Measurements from ENCODE around the gene DOK4. TPM values are rescaled to one million over a fixed set of nuclear protein-coding genes. Genes with fewer than 3 reads are reported as not detected.

DOK4 gene
- total RNA-seq, 1 donor from 2014 or later = 8.4 TPM

DNA sequence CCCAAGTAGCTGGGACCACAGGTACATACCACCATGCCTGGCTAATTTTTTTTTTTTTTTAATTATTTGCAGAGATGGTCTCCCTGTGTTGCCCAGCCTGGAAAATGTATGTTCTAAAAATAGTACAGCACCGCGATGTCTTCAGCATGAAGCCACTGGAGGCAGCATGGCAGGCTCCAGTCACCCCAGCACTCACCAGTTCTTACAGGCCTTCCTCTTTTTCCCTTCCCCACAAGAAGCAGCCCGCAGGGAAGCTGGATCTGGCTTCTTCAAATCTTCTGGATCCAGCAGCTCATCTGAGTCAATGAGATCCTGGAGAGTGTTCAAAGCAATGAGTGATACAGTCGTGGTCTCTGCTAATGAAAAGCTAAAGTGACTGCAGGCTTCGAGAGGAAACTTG lies 55.3 kb downstream of the DOK4 start:
- ATAC-seq = no peak
- DNase-seq (ENCODE audit: missing footprints) = no peak
- intact Hi-C loops (cut with DNase I) = no loop called here

DNA sequence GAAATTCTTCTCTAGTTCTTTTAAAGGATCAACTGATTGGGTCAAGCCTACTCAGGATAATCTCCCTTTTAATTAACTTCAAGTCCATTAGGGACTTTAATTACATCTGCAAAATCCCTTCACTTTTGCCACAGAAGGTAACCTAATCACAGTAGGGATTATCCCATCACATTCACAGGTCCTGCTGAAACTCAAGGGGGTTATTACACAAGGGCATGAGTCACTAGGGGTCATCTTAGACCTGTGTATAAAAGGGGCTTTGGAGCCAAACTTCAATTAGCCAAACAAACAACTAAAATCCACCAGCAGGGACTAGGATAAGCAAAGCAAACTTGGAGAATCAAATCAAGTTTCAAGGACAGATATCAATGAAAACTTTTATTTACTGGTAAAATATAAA lies 58.5 kb downstream of the DOK4 start:
- intact Hi-C loops (cut with DNase I) = no loop called here
- DNase-seq (ENCODE audit: missing footprints) (no peak), ATAC-seq (no peak)

GRCh38 chr16:57427307-57427706 lies 59.0 kb downstream of the DOK4 start:
- DNase-seq (ENCODE audit: missing footprints) (no peak), ATAC-seq (no peak)
- intact Hi-C loops (cut with DNase I) = no loop called here

- intact Hi-C loops (cut with DNase I) = no loop called here
- ATAC-seq (no peak), DNase-seq (ENCODE audit: missing footprints) (no peak)
Measured at GRCh38 chr16:57426356-57426755, 59.9 kb downstream of the DOK4 start.

DNA sequence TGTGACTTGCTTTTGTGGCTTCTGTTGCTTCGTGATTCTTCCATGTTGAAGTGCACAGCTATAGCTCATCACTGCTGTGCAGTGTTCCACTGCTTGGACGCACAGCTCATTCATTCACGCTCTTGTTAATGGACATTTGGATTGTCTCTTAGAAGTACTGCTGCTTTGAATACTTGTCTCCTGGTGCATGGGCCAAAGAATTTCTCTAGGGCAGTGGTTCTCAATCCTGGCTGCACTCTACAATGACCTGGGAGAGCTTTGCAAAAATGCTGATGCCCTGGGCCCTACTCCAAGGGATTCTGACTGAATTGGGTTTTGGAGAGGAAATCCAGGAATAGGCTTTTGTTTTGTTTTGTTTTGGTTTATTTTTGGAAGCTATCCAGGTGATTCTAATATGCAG lies 61.7 kb downstream of the DOK4 start:
- ATAC-seq = peak; percentile 76
- intact Hi-C loops (cut with DNase I) = no loop called here
- DNase-seq (ENCODE audit: missing footprints) = no peak

- intact Hi-C loops (cut with DNase I) = no loop called here
- ATAC-seq = no peak
- no peak for DNase-seq (ENCODE audit: missing footprints)
Measured at GRCh38 chr16:57423152-57423551, 63.1 kb downstream of the DOK4 start.

- intact Hi-C loops (cut with DNase I) = no loop called here
Measured at GRCh38 chr16:57422026-57422944, 64.0 kb downstream of the DOK4 start.

More at GRCh38 chr16:57422026-57422944, 64.0 kb downstream of the DOK4 start:
- ATAC-seq = peak; percentile 49
- DNase-seq (ENCODE audit: missing footprints) = no peak

Other genes with a start within 250 kb of the DOK4 start
- 64.1 TPM for gene ARL2BP, start 241.2 kb downstream of the DOK4 start, total RNA-seq
- 3.4 TPM for gene PLLP, start 201.8 kb downstream of the DOK4 start, total RNA-seq
- gene CCL22, start 127.7 kb downstream of the DOK4 start, total RNA-seq = not detected
- 15.2 TPM for gene CX3CL1, start 114.0 kb downstream of the DOK4 start, total RNA-seq
- gene CCL17, start 81.7 kb downstream of the DOK4 start, total RNA-seq = not detected
- gene CIAPIN1, start 39.1 kb downstream of the DOK4 start, total RNA-seq = 43.7 TPM
- gene COQ9, start 39.0 kb downstream of the DOK4 start, total RNA-seq = 215 TPM
- 37.1 TPM for gene POLR2C, start 23.8 kb downstream of the DOK4 start, total RNA-seq
- 10.9 TPM for gene CCDC102A, start 50.1 kb upstream of the DOK4 start, total RNA-seq
- gene ADGRG5, start 56.1 kb upstream of the DOK4 start, total RNA-seq = 0.32 TPM
- 23.1 TPM for gene ADGRG1, start 142.1 kb upstream of the DOK4 start, total RNA-seq
- 0.87 TPM for gene ADGRG3, start 181.8 kb upstream of the DOK4 start, total RNA-seq
- gene DRC7, start 208.3 kb upstream of the DOK4 start, total RNA-seq = not detected
- 8.5 TPM for gene KATNB1, start 249.3 kb upstream of the DOK4 start, total RNA-seq